Astrocyte (in vitro differentiated cells and primary cell): Measurements from ENCODE around the gene PDE8A. TPM values are rescaled to one million over a fixed set of nuclear protein-coding genes. Genes with fewer than 3 reads are reported as not detected.

Experiments used
- DNase-seq: peaks from one replicate; pipeline ENCODE4 v3.0.0-alpha.2; 2010; ENCODE audit warnings: low read depth
- FAIRE-seq: peaks from 2 replicates; lab custom pipeline; 2011; peaks lifted over from hg19 to GRCh38; lab: Jason Lieb, UNC
- H2AFZ ChIP-seq: 2 replicates; pipeline ENCODE4 v1.6.0; 2012; ENCODE audit warnings: low read depth, low read length, inconsistent platforms
- H3K27ac ChIP-seq: 2 replicates; pipeline ENCODE4 v1.5.1; 2011; ENCODE audit warnings: low read depth, low read length, inconsistent platforms
- H3K27me3 ChIP-seq: 2 replicates; pipeline ENCODE4 v1.6.0; 2011; ENCODE audit warnings: low read length, inconsistent platforms; ENCODE audit not compliant: insufficient read depth
- H3K36me3 ChIP-seq: 2 replicates; pipeline ENCODE4 v1.5.1; 2011; ENCODE audit warnings: low read length, inconsistent platforms; ENCODE audit not compliant: insufficient read depth
- H3K4me1 ChIP-seq: 2 replicates; pipeline ENCODE4 v1.5.1; 2011; ENCODE audit warnings: low read length, inconsistent platforms; ENCODE audit not compliant: insufficient read depth
- H3K4me2 ChIP-seq: 2 replicates; pipeline ENCODE4 v1.6.0; 2012; ENCODE audit warnings: low read length, inconsistent platforms
- H3K4me3 ChIP-seq: 2 replicates; pipeline ENCODE4 v1.5.1; 2011; ENCODE audit warnings: low read depth, mild to moderate bottlenecking, low read length, inconsistent platforms; ENCODE audit not compliant: insufficient read depth
- H3K79me2 ChIP-seq: 2 replicates; pipeline ENCODE4 v1.6.0; 2012; ENCODE audit warnings: mild to moderate bottlenecking, low read length, inconsistent platforms; ENCODE audit not compliant: insufficient read depth
- H3K9ac ChIP-seq: 2 replicates; pipeline ENCODE4 v1.6.0; 2012; ENCODE audit warnings: mild to moderate bottlenecking, low read length, inconsistent platforms
- H3K9me3 ChIP-seq: 2 replicates; pipeline ENCODE4 v1.5.1; 2012; ENCODE audit warnings: low read depth, mild to moderate bottlenecking, low read length, inconsistent platforms; ENCODE audit not compliant: insufficient read depth
- H4K20me1 ChIP-seq: 2 replicates; pipeline ENCODE4 v1.6.0; 2012; ENCODE audit warnings: low read length, inconsistent platforms; ENCODE audit not compliant: insufficient read depth
- H3K27ac Mint-ChIP-seq: one replicate; pipeline ENCODE4 v1.8.0; 2021; ENCODE audit warnings: mild to moderate bottlenecking, mixed read lengths; ENCODE audit not compliant: unreplicated experiment
- H3K27me3 Mint-ChIP-seq: one replicate; pipeline ENCODE4 v1.8.0; 2021; ENCODE audit warnings: low read depth, mixed read lengths; ENCODE audit not compliant: unreplicated experiment
- H3K36me3 Mint-ChIP-seq: one replicate; pipeline ENCODE4 v1.8.0; 2021; ENCODE audit warnings: low read depth, mixed read lengths; ENCODE audit not compliant: unreplicated experiment
- H3K4me1 Mint-ChIP-seq: one replicate; pipeline ENCODE4 v1.8.0; 2021; ENCODE audit warnings: low read depth, mixed read lengths; ENCODE audit not compliant: unreplicated experiment
- H3K4me3 Mint-ChIP-seq: one replicate; pipeline ENCODE4 v1.8.0; 2021; ENCODE audit warnings: mild to moderate bottlenecking, moderate library complexity, mixed read lengths; ENCODE audit not compliant: unreplicated experiment
- H3K9me3 Mint-ChIP-seq: one replicate; pipeline ENCODE4 v1.8.0; 2021; ENCODE audit warnings: mild to moderate bottlenecking, mixed read lengths; ENCODE audit not compliant: unreplicated experiment
- EZH2 ChIP-seq: IDR thresholded peaks from 2 replicates; pipeline ENCODE4 v1.6.1; 2012; ENCODE audit warnings: mild to moderate bottlenecking, low read length, inconsistent platforms; ENCODE audit not compliant: insufficient read depth
- total RNA-seq: library from RNA; stranded (reverse); gene quantifications from 2 replicates; pipeline ENCODE4 v1.2.1, GENCODE V29; 2021
- TF ChIP-seq, protein P1 (sequence below): IDR thresholded peaks from 2 replicates; pipeline ENCODE4 v1.5.1; 2011; ENCODE audit warnings: low read depth, mild to moderate bottlenecking, inconsistent platforms, low read length, moderate library complexity; ENCODE audit not compliant: insufficient read depth

PDE8A gene
- total RNA-seq, 1 donor from 2014 or later = 18.0 TPM

DNA sequence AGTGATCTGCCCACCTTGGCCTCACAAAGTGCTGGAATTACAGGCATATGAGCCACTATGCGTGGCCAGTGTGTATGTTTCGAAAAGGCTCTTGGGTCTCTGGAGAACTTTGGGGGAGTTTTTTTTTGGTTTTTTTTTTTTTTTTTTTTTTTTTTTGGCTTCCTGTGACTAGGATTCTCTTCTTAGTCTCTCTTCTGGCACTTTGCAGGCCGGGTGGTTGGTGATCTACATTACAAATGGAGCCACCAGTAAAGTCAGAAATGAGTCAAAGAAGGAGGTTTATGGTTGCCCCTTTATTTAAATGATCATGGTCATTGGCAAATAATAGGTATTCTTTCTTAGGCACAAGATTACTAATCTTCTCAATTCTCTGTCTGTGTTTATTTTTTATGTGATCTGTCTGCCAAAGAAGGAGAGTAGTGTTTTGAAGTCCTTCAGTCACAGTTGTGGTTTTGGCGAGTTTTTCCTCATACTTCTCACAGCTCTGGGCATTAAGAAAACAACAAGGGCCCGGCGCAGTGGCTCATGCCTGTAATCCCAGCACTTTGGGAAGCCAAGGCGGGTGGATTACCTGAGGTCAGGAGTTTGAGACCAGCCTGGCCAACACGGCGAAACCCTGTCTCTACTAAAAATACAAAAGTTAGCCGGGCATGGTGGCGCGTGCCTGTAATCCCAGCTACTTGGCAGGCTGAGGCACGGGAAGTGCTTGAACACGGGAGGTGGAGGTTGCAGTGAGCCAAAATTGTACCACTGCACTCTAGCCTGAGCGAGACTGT is 38.3 kb downstream of the PDE8A start:
- no peaks in the 10 kb centered on the region for H3K9me3 Mint-ChIP-seq
- peaks cover 62% of the 10 kb centered on the region for H3K79me2 ChIP-seq
- H3K9ac ChIP-seq = no peak overlapping the region
- peak; percentile 63 for DNase-seq
- peaks cover 10% of the 10 kb centered on the region for H3K4me1 ChIP-seq
- H3K27me3 Mint-ChIP-seq = no peaks in the 10 kb centered on the region
- peaks cover 61% of the 10 kb centered on the region for H4K20me1 ChIP-seq
- no peak overlapping the region for H3K4me3 ChIP-seq
- no peak overlapping the region for H3K4me2 ChIP-seq
- H3K36me3 ChIP-seq = no peaks in the 10 kb centered on the region
- no peak overlapping the region for H2AFZ ChIP-seq
- H3K27ac ChIP-seq = no peak overlapping the region
- no peak for FAIRE-seq
- H3K9me3 ChIP-seq = no peaks in the 10 kb centered on the region
- H3K36me3 Mint-ChIP-seq = no peaks in the 10 kb centered on the region
- no peak overlapping the region for H3K4me3 Mint-ChIP-seq
- peaks cover 10% of the 10 kb centered on the region for H3K4me1 Mint-ChIP-seq
- no peaks in the 10 kb centered on the region for H3K27me3 ChIP-seq
- H3K27ac Mint-ChIP-seq = no peak overlapping the region
- TF ChIP-seq EZH2 = no peak
- TF ChIP-seq, protein P1, sequence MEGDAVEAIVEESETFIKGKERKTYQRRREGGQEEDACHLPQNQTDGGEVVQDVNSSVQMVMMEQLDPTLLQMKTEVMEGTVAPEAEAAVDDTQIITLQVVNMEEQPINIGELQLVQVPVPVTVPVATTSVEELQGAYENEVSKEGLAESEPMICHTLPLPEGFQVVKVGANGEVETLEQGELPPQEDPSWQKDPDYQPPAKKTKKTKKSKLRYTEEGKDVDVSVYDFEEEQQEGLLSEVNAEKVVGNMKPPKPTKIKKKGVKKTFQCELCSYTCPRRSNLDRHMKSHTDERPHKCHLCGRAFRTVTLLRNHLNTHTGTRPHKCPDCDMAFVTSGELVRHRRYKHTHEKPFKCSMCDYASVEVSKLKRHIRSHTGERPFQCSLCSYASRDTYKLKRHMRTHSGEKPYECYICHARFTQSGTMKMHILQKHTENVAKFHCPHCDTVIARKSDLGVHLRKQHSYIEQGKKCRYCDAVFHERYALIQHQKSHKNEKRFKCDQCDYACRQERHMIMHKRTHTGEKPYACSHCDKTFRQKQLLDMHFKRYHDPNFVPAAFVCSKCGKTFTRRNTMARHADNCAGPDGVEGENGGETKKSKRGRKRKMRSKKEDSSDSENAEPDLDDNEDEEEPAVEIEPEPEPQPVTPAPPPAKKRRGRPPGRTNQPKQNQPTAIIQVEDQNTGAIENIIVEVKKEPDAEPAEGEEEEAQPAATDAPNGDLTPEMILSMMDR = no peak

DNA sequence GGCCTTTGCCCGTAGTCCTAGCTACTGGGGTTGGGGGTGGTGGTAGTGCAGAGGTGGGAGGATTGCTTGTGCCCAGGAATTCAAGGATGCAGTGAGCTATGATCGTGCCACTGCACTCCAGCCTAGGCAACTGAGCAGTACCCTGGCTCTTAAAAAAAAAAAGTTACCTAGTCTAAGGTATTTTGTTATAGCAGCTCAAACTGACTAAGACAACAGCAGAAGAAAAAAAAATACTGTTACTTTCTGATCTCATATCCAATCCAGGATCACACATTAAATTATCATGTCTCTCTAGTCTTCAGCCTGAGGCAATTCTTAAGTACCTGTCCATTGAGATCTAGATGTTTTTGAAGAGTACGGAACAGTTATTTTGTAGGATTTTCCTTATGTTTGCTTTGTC is 39.8 kb downstream of the PDE8A start:
- H3K79me2 ChIP-seq = peaks cover 63% of the 10 kb centered on the region
- H4K20me1 ChIP-seq = peaks cover 64% of the 10 kb centered on the region

More for the DNA sequence above, 39.8 kb downstream of the PDE8A start:
- no peaks in the 10 kb centered on the region for H3K27me3 Mint-ChIP-seq
- no peaks in the 10 kb centered on the region for H3K9me3 ChIP-seq
- no peaks in the 10 kb centered on the region for H3K36me3 Mint-ChIP-seq
- no peaks in the 10 kb centered on the region for H3K36me3 ChIP-seq
- no peaks in the 10 kb centered on the region for H3K27me3 ChIP-seq
- no peak overlapping the region for H3K27ac ChIP-seq
- H3K4me3 Mint-ChIP-seq = no peak overlapping the region
- H3K9me3 Mint-ChIP-seq = no peaks in the 10 kb centered on the region
- peaks cover 13% of the 10 kb centered on the region for H3K4me1 ChIP-seq
- no peak overlapping the region for H3K4me3 ChIP-seq
- no peak for TF ChIP-seq EZH2
- TF ChIP-seq, protein P1 = no peak
- no peak overlapping the region for H3K27ac Mint-ChIP-seq
- H3K9ac ChIP-seq = no peak overlapping the region
- DNase-seq (no peak), FAIRE-seq (no peak)
- H3K4me2 ChIP-seq = no peak overlapping the region
- H3K4me1 Mint-ChIP-seq = peaks cover 14% of the 10 kb centered on the region
- no peak overlapping the region for H2AFZ ChIP-seq
